Iris pigment epithelial cell (primary cell): Measurements from ENCODE around the gene WHRN.

Experiments
- DNase-seq: peaks from one replicate; pipeline ENCODE4 v3.0.0-alpha.2; 2011; ENCODE audit warnings: low read depth

WHRN gene

GRCh38 chr9:114450181-114450580 is 55.1 kb downstream of the WHRN start:
- no peak for DNase-seq

- no peak for DNase-seq
These were observed 56.0 kb downstream of the WHRN start for GRCh38 chr9:114449236-114449635.

GRCh38 chr9:114448706-114449105 is 56.6 kb downstream of the WHRN start:
- no peak for DNase-seq

GRCh38 chr9:114446672-114447450 is 58.4 kb downstream of the WHRN start:
- no peak for DNase-seq

- DNase-seq, result peak; percentile 59
These were observed 59.2 kb downstream of the WHRN start for GRCh38 chr9:114446036-114446435.

GRCh38 chr9:114445616-114446015 is 59.7 kb downstream of the WHRN start:
- no peak for DNase-seq

- DNase-seq, result no peak
These were observed 63.3 kb downstream of the WHRN start for GRCh38 chr9:114442022-114442421.

GRCh38 chr9:114437401-114437893 is 67.8 kb downstream of the WHRN start:
- DNase-seq, result no peak

GRCh38 chr9:114434878-114435311 is 70.4 kb downstream of the WHRN start:
- peak; percentile 31 for DNase-seq

- no peak for DNase-seq
These were observed 71.5 kb downstream of the WHRN start for GRCh38 chr9:114433720-114434255.

GRCh38 chr9:114433086-114433485 is 72.2 kb downstream of the WHRN start:
- no peak for DNase-seq

- no peak for DNase-seq
These were observed 72.8 kb downstream of the WHRN start for GRCh38 chr9:114432323-114433067.

GRCh38 chr9:114431770-114432169 is 73.5 kb downstream of the WHRN start:
- DNase-seq, result no peak

- no peak for DNase-seq
These were observed 74.3 kb downstream of the WHRN start for GRCh38 chr9:114431003-114431402.

GRCh38 chr9:114430457-114430856 is 74.8 kb downstream of the WHRN start:
- no peak for DNase-seq

GRCh38 chr9:114429488-114429887 is 75.8 kb downstream of the WHRN start:
- DNase-seq, result no peak

- DNase-seq, result no peak
These were observed 76.8 kb downstream of the WHRN start for GRCh38 chr9:114428466-114428865.

- DNase-seq, result no peak
These were observed 77.6 kb downstream of the WHRN start for GRCh38 chr9:114427644-114428043.

GRCh38 chr9:114426046-114426948 is 79.0 kb downstream of the WHRN start:
- DNase-seq, result no peak

- no peak for DNase-seq
These were observed 80.1 kb downstream of the WHRN start for GRCh38 chr9:114425126-114425525.

GRCh38 chr9:114424126-114424525 is 81.1 kb downstream of the WHRN start:
- DNase-seq, result no peak

GRCh38 chr9:114423181-114423580 is 82.1 kb downstream of the WHRN start:
- no peak for DNase-seq
